Skeletal muscle tissue (tissue), 4 donors: ENCODE data around the gene CEP250. TPM values are rescaled to one million over a fixed set of nuclear protein-coding genes. Genes with fewer than 3 reads are reported as not detected.
A peak's percentile ranks its signal among the peaks of the same experiment; 100 is the strongest.

ENCODE experiments used
- H3K27ac ChIP-seq: one replicate; pipeline ENCODE4 v1.7.0; 2013; ENCODE audit warnings: mild to moderate bottlenecking, low read depth, low read length, inconsistent platforms
- H3K27me3 ChIP-seq, 3 donors: one replicate each; pipeline ENCODE4 v1.7.0; 2013; ENCODE audit warnings: low read length in 3 of 3; ENCODE audit not compliant: control insufficient read depth in 3 of 3, insufficient read depth in 3 of 3
- H3K36me3 ChIP-seq, 3 donors: one replicate each; pipeline ENCODE4 v1.7.0; 2013; ENCODE audit warnings: low read length in 3 of 3; ENCODE audit not compliant: control insufficient read depth in 3 of 3, insufficient read depth in 3 of 3
- H3K4me1 ChIP-seq, 3 donors: one replicate each; pipeline ENCODE4 v1.7.0; 2013; ENCODE audit warnings: low read length in 3 of 3, mild to moderate bottlenecking in 3 of 3; ENCODE audit not compliant: control insufficient read depth in 3 of 3, insufficient read depth in 3 of 3
- H3K4me3 ChIP-seq, 3 donors: one replicate each; pipeline ENCODE4 v1.7.0; 2013; ENCODE audit warnings: low read length in 3 of 3
- H3K9ac ChIP-seq, 3 donors: one replicate each; pipeline ENCODE4 v1.7.0; 2013; ENCODE audit warnings: low read length in 3 of 3, mild to moderate bottlenecking in 3 of 3, moderate library complexity in 2 of 3, low read depth in 1 of 3
- H3K9me3 ChIP-seq, 3 donors: one replicate each; pipeline ENCODE4 v1.7.0; 2013; ENCODE audit warnings: low read length in 3 of 3; ENCODE audit not compliant: control insufficient read depth in 3 of 3
- total RNA-seq: library from RNA; depleted of rRNA; stranded (reverse); fragments of >200 nt; gene quantifications from one replicate; pipeline ENCODE4 v1.2.3, GENCODE V29; 2014
- donor health status: Osteomylitis.

Gene CEP250
- total RNA-seq, 1 donor from 2014 or later = 14.6 TPM

DNA sequence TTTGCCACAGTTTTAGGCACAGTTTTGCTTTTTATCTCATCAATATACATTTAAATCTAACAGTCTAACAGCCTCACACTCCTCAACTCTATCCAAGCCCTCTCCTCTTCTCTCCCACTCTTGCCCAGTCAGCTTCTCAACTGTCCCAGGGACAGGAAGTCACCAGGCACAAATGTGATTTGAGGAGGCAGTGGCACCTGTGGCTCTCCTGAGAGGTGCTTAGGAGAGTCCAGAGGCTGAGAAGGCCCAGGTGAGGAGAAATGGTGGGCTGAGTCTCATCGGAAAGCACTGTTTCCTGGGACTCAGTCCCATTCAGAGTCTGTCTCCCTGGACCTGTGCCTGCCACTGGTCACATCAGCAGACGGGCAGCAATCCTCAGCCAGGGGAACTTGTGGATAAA, 22.1 kb upstream of the CEP250 start:
- H3K27ac ChIP-seq = no peak overlapping the region

DNA sequence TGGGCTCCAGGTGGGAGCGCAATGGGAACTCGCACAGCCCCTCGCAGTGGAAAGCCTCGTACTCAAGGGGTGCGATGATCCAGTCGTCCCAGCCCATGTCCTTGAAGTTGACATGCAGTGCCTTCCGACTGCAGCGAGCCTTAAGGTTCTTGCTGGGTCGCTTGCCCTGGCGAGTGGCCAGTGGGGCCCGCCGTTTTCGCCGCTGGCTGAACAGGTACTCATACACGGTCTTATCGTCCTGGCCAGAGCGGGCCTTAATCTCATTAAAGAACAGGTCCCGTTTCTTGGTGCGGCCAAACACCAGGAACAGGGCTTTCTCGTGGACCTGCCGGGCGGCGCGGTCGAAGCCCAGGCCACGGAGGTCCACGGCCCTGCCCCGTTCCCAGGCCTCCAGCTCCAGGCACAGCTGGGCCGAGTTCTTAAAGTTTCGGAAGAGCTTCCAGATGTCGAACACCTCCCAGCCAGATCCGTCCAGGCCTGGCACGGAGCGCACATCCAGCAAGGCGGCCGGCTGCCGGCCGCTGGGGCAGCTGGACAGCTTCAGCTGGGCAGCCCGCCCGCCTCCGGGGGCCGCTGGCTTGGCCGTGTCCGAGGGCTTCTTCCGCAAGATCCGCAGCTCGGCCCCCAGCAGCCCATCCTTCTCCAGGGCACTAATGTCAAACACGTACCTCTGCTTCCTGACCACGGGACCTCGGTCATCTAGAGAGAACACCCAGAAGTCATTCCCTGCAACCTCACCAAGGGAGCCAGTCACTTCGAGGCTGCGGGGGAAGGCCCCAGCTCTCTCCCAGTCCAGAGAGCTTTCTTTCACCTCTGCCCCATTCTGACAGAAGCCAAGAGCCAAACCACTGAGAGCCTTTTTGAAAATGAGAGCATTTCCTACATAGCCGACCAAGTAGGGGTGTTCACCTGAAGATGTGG, 21.1 kb upstream of the CEP250 start:
- no peak overlapping the region for H3K27ac ChIP-seq
- no peaks in the 10 kb centered on the region for H3K9me3 ChIP-seq
- H3K9ac ChIP-seq = peak overlapping the region in 1 of 3 donors; percentile 16
- H3K4me3 ChIP-seq = no peak overlapping the region
- no peaks in the 10 kb centered on the region for H3K36me3 ChIP-seq
- H3K4me1 ChIP-seq = peaks cover 5 to 9% (median 8%) of the 10 kb centered on the region in 3 donors
- peaks cover 0 to 10% (median 0%) of the 10 kb centered on the region in 3 donors for H3K27me3 ChIP-seq

More for the DNA sequence above, 22.1 kb upstream of the CEP250 start:
- no peaks in the 10 kb centered on the region for H3K36me3 ChIP-seq
- H3K4me1 ChIP-seq = peaks cover under 1 to 7% (median 3%) of the 10 kb centered on the region in 3 donors
- no peaks in the 10 kb centered on the region for H3K9me3 ChIP-seq
- peaks cover 0 to 10% (median 0%) of the 10 kb centered on the region in 3 donors for H3K27me3 ChIP-seq
- H3K9ac ChIP-seq = no peak overlapping the region
- H3K4me3 ChIP-seq = no peak overlapping the region

DNA sequence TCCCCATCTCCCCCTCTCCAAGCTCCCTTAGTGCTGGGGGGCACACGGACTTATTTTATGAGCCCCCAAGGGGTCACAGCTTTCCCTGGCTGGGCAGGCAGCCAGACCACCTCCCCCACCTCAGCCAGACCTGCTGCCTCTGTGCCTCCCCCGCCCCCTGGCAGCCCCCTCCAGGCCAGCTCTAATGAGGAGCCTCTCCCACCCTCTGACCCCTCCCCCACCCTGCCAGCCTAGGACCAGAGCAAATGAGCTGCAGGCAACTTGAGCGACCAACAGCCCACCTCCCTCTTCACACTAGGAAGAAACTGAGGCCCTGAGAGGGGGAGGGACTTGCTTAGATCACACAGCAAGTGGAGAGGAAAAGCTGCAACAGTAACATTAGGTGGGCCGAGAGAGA, 19.2 kb upstream of the CEP250 start:
- H3K36me3 ChIP-seq = no peaks in the 10 kb centered on the region
- H3K4me3 ChIP-seq = no peak overlapping the region
- H3K9ac ChIP-seq = no peak overlapping the region
- no peaks in the 10 kb centered on the region for H3K9me3 ChIP-seq
- H3K27me3 ChIP-seq = peaks cover 0 to 10% (median 7%) of the 10 kb centered on the region in 3 donors
- no peak overlapping the region for H3K27ac ChIP-seq
- peaks cover 5 to 9% (median 8%) of the 10 kb centered on the region in 3 donors for H3K4me1 ChIP-seq

DNA sequence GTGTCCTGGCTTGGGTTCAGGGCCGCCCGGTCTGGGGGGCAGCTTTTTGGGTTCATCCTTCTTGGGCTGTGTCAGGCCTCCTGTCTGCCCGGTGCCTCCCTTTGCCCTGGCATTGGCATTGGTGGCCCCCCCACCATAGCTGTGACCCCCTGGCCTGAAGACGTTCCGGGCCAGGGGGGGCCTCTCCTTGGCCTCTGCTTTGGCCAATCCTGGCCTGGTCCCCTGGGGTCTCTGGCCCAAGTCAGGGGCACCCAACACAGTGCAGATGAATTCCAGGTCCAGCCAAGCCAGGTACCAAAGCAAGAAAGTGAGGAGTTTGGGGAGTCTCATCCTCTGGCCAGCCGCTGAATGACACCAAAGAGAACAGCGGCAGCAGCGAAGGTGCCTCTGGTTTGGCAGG, 17.8 kb upstream of the CEP250 start:
- H3K9me3 ChIP-seq = no peaks in the 10 kb centered on the region
- peak overlapping the region in 1 of 3 donors; percentile 23 for H3K4me3 ChIP-seq
- peak overlapping the region in 2 of 3 donors; percentile 54 for H3K9ac ChIP-seq
- no peak overlapping the region for H3K27ac ChIP-seq
- peaks cover 0 to 13% (median 7%) of the 10 kb centered on the region in 3 donors for H3K27me3 ChIP-seq
- H3K36me3 ChIP-seq = no peaks in the 10 kb centered on the region
- H3K4me1 ChIP-seq = peaks cover 5 to 9% (median 8%) of the 10 kb centered on the region in 3 donors

DNA sequence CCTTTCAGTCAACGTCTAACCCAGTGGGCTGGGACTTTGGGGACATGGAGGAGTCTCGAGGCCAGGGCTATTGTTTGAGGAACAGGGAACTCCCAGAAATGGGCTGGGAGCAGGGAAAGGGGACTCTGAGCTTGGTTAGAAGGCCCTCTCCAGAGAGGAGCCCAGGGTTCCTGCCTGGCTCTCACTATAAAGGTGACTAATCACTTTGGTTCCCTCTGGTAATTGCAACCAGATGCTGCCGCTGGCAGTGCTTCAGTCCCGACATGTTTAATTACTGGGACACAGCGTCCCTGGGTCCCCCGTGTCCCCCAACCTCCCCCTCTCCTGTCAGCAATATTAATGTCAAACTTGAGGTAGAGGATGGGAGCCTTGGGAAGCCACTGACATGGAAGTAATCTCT, 12.4 kb upstream of the CEP250 start:
- H3K9ac ChIP-seq = no peak overlapping the region
- H3K4me3 ChIP-seq = no peak overlapping the region
- H3K27ac ChIP-seq = no peak overlapping the region
- no peaks in the 10 kb centered on the region for H3K9me3 ChIP-seq
- H3K4me1 ChIP-seq = peaks cover 4 to 7% (median 6%) of the 10 kb centered on the region in 3 donors
- no peaks in the 10 kb centered on the region for H3K36me3 ChIP-seq
- H3K27me3 ChIP-seq = peaks cover 0 to 13% (median 6%) of the 10 kb centered on the region in 3 donors

DNA sequence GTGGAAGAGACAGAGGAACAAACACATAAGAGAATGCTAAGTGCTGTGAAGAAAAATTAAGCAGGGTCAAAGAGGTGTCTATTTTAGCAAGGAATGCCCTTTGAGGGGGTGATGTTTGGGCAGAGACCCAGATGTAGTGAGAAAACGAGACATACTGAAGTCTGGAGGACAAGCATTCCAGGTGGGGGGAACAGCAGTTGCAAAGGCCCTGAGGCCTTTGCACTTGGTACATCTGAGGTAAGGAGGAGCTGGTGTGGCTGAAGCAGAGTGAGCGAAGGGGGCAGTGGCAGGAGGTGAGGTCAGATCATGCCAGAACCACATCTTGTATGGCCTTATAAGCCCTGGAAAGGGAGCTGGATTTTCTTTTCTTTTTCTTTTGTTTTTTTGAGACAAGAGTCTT, 11.2 kb upstream of the CEP250 start:
- H3K4me1 ChIP-seq = peaks cover 0 to 2% (median 0%) of the 10 kb centered on the region in 3 donors
- peaks cover 0 to 13% (median 6%) of the 10 kb centered on the region in 3 donors for H3K27me3 ChIP-seq
- no peak overlapping the region for H3K9ac ChIP-seq
- H3K27ac ChIP-seq = no peak overlapping the region
- no peaks in the 10 kb centered on the region for H3K36me3 ChIP-seq
- no peak overlapping the region for H3K4me3 ChIP-seq
- H3K9me3 ChIP-seq = no peaks in the 10 kb centered on the region

DNA sequence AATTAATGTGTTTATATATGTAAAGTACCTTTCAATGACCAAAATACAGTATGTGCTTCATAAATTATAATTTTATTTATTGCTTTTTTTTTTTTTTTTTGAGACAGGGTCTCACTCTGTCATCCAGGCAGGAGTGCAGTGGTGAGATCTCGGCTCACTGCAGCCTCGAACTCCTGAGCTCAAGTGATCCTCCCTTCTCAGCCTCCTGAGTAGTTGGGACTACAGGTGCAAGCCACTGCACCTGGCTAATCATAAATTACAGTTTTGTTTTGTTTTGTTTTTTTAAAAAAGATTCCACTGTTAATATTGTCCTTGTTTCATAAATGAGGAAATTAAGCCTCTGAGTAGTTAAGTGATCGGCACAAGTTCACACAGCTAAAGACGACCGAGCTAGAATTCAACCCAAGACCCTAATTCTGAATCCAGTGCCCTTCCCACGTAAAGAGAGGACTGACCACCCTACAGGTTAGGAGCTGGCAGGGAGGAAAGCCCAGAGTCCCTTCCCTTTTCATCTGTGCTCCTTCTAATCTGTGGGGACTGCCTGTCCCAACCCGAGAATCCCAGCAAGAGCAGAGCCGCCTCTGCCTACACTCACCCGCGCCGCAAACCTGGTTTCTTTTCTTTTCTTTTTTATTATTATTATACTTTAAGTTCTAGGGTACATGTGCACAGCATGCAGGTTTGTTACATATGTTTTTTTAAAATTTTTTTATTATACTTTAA, 8.9 kb upstream of the CEP250 start:
- peak overlapping the region in 1 of 3 donors; percentile 35 for H3K4me3 ChIP-seq
- no peaks in the 10 kb centered on the region for H3K9me3 ChIP-seq
- peaks cover 0 to 2% (median 0%) of the 10 kb centered on the region in 3 donors for H3K4me1 ChIP-seq
- H3K27me3 ChIP-seq = peaks cover 0 to 6% (median 5%) of the 10 kb centered on the region in 3 donors
- H3K9ac ChIP-seq = peak overlapping the region in 1 of 3 donors; percentile 50
- H3K36me3 ChIP-seq = no peaks in the 10 kb centered on the region
- H3K27ac ChIP-seq = no peak overlapping the region

DNA sequence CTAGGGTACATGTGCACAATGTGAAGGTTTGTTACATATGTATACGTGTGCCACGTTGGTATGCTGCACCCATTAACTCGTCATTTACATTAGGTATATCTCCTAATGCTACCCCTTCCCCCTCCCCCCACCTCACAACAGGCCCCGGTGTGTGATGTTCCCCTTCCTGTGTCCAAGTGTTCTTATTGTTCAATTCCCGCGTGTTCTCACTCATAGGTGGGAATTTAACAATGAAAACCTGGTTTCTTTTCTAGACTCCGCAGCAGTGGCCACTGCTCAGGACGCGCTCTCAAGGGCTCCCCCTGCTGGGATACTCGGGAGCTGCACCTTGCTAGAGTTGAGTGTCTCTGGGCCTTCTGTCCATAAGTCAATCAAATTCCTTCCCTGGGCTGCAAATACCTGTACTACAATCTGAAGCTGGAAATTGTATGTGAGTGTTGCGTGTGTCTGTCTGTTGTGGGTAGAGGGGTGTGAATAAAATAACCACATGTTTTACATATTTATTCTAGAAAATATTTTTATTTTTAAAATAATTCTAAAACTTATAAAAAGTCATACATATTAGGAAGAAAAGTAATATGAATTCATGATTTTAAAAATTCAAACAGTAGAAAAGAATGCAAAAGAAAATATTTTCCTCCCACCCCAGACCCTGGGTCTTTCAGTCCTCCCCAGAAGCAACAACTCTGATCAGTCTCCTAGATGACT, 8.2 kb upstream of the CEP250 start:
- H3K9me3 ChIP-seq = no peaks in the 10 kb centered on the region
- H3K9ac ChIP-seq = peak overlapping the region in 1 of 3 donors; percentile 50
- H3K27me3 ChIP-seq = peaks cover 0 to 5% (median 4%) of the 10 kb centered on the region in 3 donors
- peaks cover 0 to 2% (median 0%) of the 10 kb centered on the region in 3 donors for H3K4me1 ChIP-seq
- H3K4me3 ChIP-seq = peak overlapping the region; percentile 9 to 52 (median 38)
- no peak overlapping the region for H3K27ac ChIP-seq
- H3K36me3 ChIP-seq = no peaks in the 10 kb centered on the region

DNA sequence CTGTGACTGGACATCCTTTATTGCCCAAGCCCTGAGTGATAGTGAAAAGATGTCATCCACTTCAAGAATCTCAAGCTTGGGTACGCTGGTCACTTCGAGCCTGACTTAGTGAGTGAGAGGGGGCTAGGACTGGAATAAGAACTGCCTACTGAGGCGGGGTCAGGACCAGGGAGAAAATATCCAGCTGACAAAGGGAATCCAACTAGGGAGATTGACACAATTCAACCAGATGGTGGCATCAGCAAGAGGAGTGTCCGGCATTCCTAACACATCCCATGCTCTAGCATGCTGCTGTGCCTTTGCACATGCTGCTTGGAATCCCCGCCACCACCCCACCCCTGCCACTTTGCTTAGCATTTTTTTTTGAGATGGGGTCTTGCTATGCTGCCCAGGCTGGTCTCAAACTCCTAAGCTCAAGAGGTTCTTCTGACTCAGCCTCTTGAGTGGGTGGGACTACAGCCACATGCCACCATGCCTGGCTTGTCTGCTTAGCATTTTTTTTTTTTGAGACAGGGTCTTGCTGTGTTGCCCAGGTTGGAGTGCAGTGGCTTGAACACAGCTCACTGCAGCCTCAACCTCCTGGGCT, 6.5 kb upstream of the CEP250 start:
- H3K36me3 ChIP-seq = no peaks in the 10 kb centered on the region
- H3K4me3 ChIP-seq = no peak overlapping the region
- peaks cover 0 to 3% (median 2%) of the 10 kb centered on the region in 3 donors for H3K4me1 ChIP-seq
- H3K9me3 ChIP-seq = no peaks in the 10 kb centered on the region
- H3K27ac ChIP-seq = no peak overlapping the region
- H3K9ac ChIP-seq = no peak overlapping the region
- peaks cover 0 to 3% (median 0%) of the 10 kb centered on the region in 3 donors for H3K27me3 ChIP-seq
